ENCODE results near the gene SIX3.

DNA sequence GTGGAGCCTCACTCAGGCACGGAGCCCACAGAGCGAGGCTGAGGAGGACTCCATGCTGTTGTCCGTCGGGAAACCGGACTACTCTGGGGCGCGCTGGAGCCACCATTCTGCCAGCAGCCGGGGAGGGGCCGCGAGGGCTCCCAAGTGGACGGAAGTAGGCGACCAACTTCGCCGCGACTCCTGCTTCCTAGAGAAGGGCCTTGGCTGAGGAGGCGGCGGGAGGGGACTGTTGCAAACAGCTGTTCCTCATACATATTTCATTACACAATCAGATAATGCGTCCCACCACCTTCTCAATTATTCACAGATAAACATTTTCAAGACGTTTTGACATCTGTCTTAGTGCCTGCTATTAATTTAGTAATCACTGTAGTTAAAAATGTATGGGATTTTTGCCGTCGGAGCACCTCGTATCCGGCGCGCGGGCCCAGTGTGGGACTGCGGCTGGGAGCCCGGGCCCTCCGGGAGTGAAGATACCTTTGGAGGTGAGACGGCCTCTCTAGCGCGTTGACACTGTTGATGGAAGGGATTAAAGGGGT lies 11.7 kb upstream of the SIX3 start:
- TF ChIP-seq TP53 (CRISPR knock-in tag; IDR thresholded peaks at IDR 0.05): no peak
- no peak for TF ChIP-seq ZNF121 (CRISPR knock-in tag; IDR thresholded peaks at IDR 0.05)
- TF ChIP-seq CTCF (IDR thresholded peaks at IDR 0.05): no peak
- TF ChIP-seq MAX (CRISPR knock-in tag; IDR thresholded peaks at IDR 0.05): no peak
- TF ChIP-seq ZNF317 (CRISPR knock-in tag; IDR thresholded peaks at IDR 0.05; ENCODE audit: borderline replicate concordance, low read depth): no peak
- TF ChIP-seq, protein P1, sequence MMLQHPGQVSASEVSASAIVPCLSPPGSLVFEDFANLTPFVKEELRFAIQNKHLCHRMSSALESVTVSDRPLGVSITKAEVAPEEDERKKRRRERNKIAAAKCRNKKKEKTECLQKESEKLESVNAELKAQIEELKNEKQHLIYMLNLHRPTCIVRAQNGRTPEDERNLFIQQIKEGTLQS (CRISPR knock-in tag; conservative IDR thresholded peaks at IDR 0.05): no peak
- TF ChIP-seq NFYB (CRISPR knock-in tag; conservative IDR thresholded peaks at IDR 0.05; ENCODE audit: low read depth): no peak
- TF ChIP-seq, protein P2, sequence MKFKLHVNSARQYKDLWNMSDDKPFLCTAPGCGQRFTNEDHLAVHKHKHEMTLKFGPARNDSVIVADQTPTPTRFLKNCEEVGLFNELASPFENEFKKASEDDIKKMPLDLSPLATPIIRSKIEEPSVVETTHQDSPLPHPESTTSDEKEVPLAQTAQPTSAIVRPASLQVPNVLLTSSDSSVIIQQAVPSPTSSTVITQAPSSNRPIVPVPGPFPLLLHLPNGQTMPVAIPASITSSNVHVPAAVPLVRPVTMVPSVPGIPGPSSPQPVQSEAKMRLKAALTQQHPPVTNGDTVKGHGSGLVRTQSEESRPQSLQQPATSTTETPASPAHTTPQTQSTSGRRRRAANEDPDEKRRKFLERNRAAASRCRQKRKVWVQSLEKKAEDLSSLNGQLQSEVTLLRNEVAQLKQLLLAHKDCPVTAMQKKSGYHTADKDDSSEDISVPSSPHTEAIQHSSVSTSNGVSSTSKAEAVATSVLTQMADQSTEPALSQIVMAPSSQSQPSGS (CRISPR knock-in tag; IDR thresholded peaks at IDR 0.05; ENCODE audit: borderline replicate concordance, low read depth): no peak
- TF ChIP-seq ZNF263 (CRISPR knock-in tag; IDR thresholded peaks at IDR 0.05; ENCODE audit: low read depth): no peak
